ENCODE measurements around the gene HCN2.
"Not testable (repeated sequence)": the region's sequence is repeated elsewhere in the genome, so short reads cannot be mapped to it uniquely, and the experiment has no call there.

The HCN2 gene

GRCh38 chr19:604355-604754, 14.7 kb downstream of the HCN2 start:
- no peak for DNase-seq (ENCODE audit: low read depth)

GRCh38 chr19:605061-605971, 15.6 kb downstream of the HCN2 start:
- DNase-seq (ENCODE audit: low read depth), result not testable (repeated sequence)

- DNase-seq (ENCODE audit: low read depth), result no peak
Measured at GRCh38 chr19:607301-608154, 17.8 kb downstream of the HCN2 start.

GRCh38 chr19:608155-609003, 18.7 kb downstream of the HCN2 start:
- no peak for DNase-seq (ENCODE audit: low read depth)

GRCh38 chr19:609004-609346, 19.3 kb downstream of the HCN2 start:
- no peak for DNase-seq (ENCODE audit: low read depth)

GRCh38 chr19:610071-610800, 20.6 kb downstream of the HCN2 start:
- DNase-seq (ENCODE audit: low read depth), result no peak

- peak; percentile 86 for DNase-seq (ENCODE audit: low read depth)
Measured at GRCh38 chr19:610801-611480, 21.3 kb downstream of the HCN2 start.

GRCh38 chr19:611481-611868, 21.8 kb downstream of the HCN2 start:
- peak; percentile 99 for DNase-seq (ENCODE audit: low read depth)

GRCh38 chr19:612941-613340, 23.3 kb downstream of the HCN2 start:
- no peak for DNase-seq (ENCODE audit: low read depth)

- DNase-seq (ENCODE audit: low read depth), result no peak
Measured at GRCh38 chr19:613732-614567, 24.3 kb downstream of the HCN2 start.

- DNase-seq (ENCODE audit: low read depth), result no peak
Measured at GRCh38 chr19:615619-616018, 25.9 kb downstream of the HCN2 start.

GRCh38 chr19:616062-616700, 26.5 kb downstream of the HCN2 start:
- no peak for DNase-seq (ENCODE audit: low read depth)

- no peak for DNase-seq (ENCODE audit: low read depth)
Measured at GRCh38 chr19:616747-617526, 27.3 kb downstream of the HCN2 start.

- DNase-seq (ENCODE audit: low read depth), result no peak
Measured at GRCh38 chr19:617551-618246, 28.0 kb downstream of the HCN2 start.

GRCh38 chr19:618247-618619, 28.6 kb downstream of the HCN2 start:
- DNase-seq (ENCODE audit: low read depth), result no peak

- no peak for DNase-seq (ENCODE audit: low read depth)
Measured at GRCh38 chr19:618674-619285, 29.1 kb downstream of the HCN2 start.

GRCh38 chr19:619286-620002, 29.8 kb downstream of the HCN2 start:
- no peak for DNase-seq (ENCODE audit: low read depth)
